Measurements from ENCODE around the gene THSD7A. TPM values are rescaled to one million over a fixed set of nuclear protein-coding genes. Genes with fewer than 3 reads are reported as not detected.

The THSD7A gene
- total RNA-seq, 2 experiments from 2014 or later = not detected

DNA sequence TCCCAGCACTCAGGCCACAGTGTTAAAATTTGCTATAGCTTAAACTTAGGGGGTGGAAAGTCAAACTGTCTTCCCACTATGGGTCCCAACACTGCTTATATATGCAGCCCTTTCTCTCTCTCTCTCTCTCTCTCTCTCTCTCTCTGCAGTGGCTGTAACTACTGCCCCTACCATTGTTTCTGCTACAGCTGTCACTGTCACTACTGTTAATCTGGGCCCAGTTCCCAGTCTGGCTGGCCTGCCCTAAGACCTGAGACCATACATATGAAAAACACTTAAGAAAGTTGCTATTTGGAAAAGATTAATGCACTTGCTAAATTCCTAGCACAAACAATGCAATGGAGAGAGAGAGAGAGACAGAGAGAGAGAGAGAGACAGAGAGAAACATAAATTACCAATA lies 78.6 kb downstream of the THSD7A start:
- Mint-ChIP-seq H3K27ac (no peak overlapping the region), H3K4me1 (no peaks in the 10 kb centered on the region), H3K4me3 (no peak overlapping the region), H3K9me3 (no peaks in the 10 kb centered on the region), H3K36me3 (ENCODE audit: low read depth) (no peaks in the 10 kb centered on the region), H3K27me3 (no peaks in the 10 kb centered on the region)
- CTCF ChIA-PET = no interaction called here
- DNase-seq = no peak
- POLR2A ChIA-PET = no interaction called here

DNA sequence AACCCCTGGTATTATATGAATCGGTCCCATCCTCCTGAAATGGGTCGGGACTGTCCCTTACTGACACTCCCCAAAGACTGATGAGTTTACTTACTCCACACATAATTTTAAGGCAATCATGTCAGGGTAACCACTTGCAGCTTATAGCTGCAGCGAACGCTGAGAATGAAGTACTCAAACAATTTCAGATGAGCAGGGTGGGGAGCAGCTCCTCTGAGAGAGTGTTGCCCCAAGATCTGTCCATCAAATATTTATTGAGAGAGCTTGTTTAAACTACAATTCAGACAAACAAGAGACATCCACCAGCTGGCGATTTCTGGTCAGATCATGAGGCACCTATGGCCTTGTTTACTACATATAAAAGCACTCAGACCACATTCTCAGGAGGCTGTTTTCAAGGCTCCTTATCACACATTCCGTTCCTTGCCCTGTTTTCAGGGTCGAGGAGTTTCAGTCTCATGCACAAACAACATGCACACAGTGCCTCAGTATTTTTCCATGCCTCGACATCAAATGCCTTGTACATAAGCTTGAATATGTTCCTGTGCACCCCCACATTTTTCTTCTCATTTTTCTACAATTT lies 80.1 kb downstream of the THSD7A start:
- CTCF ChIA-PET = no interaction called here
- H3K27ac Mint-ChIP-seq = no peak overlapping the region
- POLR2A ChIA-PET = no interaction called here
- no peak overlapping the region for H3K4me3 Mint-ChIP-seq
- no peak for DNase-seq
- H3K36me3 Mint-ChIP-seq (ENCODE audit: low read depth) = no peaks in the 10 kb centered on the region
- no peaks in the 10 kb centered on the region for H3K27me3 Mint-ChIP-seq
- H3K9me3 Mint-ChIP-seq = no peaks in the 10 kb centered on the region
- no peaks in the 10 kb centered on the region for H3K4me1 Mint-ChIP-seq

DNA sequence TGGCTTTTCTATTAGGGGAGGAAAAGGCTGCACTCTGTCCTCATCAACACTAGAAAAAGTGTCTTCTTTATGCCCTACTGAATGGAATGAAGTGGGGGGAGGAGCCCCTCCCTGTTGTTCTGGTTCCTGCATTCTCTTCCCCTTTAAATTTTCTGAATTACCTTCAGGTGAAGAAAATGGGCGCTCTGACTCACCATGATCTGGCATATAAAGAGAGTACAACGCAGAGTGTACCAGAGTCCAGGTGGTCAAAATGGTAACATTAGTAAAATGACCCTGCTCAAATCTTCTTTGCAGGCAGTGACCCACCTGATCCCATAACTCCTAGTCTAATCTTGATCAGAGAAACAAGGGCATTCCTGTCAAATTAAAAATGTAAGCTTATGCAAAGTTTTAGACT lies 80.7 kb downstream of the THSD7A start:
- ChIA-PET CTCF (no interaction called here), POLR2A (no interaction called here)
- Mint-ChIP-seq H3K27ac (no peak overlapping the region), H3K27me3 (no peaks in the 10 kb centered on the region), H3K9me3 (no peaks in the 10 kb centered on the region), H3K4me1 (no peaks in the 10 kb centered on the region), H3K4me3 (no peak overlapping the region), H3K36me3 (ENCODE audit: low read depth) (no peaks in the 10 kb centered on the region)
- no peak for DNase-seq

DNA sequence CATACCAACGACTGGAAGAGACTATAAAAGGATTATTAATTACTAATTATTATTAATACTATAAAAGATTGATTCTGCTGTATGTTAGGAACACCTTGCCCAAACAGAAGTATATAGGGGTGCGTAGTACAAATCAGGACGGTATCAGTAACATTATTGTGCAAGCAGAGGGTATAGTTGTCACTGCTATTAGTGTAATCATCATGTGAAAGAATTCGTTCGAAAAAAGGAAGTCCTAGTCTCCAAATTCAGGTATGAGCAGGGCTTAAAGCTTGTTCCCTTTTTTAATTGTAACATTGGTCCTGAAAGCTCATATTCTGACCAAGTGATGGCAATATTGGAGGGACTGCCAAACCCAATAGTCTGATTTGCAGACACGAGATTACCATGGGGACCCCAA lies 81.8 kb downstream of the THSD7A start:
- Mint-ChIP-seq H3K27me3 (no peaks in the 10 kb centered on the region), H3K4me1 (no peaks in the 10 kb centered on the region), H3K36me3 (ENCODE audit: low read depth) (no peaks in the 10 kb centered on the region), H3K27ac (no peak overlapping the region), H3K4me3 (no peak overlapping the region), H3K9me3 (no peaks in the 10 kb centered on the region)
- ChIA-PET POLR2A (no interaction called here), CTCF (no interaction called here)
- no peak for DNase-seq

DNA sequence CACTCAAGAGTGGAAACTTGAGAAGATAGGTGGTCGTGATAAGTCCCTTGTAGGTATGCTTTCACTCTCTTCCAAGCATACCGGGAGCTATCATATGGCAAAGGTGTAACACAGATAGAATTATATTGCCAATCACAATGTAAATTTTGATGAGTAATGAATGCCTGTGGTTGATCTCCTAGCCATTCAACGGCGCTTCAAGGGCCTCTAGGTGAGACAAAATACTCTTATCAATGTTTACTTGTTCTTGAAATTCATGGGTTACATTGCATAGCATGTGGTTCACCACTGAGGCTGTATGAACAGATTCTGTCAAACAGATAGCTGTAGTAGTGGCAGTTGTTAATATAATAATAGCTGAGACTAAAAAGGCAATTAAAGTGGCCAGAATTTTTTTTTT lies 82.4 kb downstream of the THSD7A start:
- no peaks in the 10 kb centered on the region for H3K9me3 Mint-ChIP-seq
- H3K4me3 Mint-ChIP-seq = no peak overlapping the region
- no peaks in the 10 kb centered on the region for H3K27me3 Mint-ChIP-seq
- CTCF ChIA-PET = no interaction called here
- no peak for DNase-seq
- no peak overlapping the region for H3K27ac Mint-ChIP-seq
- no peaks in the 10 kb centered on the region for H3K36me3 Mint-ChIP-seq (ENCODE audit: low read depth)
- POLR2A ChIA-PET = no interaction called here
- no peaks in the 10 kb centered on the region for H3K4me1 Mint-ChIP-seq

DNA sequence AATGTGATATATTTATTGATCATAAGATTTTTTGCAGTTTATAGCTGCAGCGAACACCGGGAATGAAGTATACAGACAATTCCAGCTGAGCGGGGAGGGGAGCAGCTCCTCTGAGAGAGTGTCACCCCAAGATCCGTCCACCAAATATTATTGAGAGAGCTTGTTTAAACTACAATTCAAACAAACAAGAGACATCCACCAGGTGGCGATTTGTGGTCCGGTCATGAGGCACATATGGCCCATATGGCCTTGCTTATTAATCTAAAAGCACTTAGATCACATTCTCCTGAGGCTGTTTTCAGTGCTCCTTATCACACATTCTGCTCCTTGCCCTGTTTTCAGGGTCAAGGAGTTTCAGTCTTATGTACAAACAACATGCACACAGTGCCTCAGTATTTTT lies 83.1 kb downstream of the THSD7A start:
- Mint-ChIP-seq H3K9me3 (no peaks in the 10 kb centered on the region), H3K4me3 (no peak overlapping the region), H3K4me1 (no peaks in the 10 kb centered on the region), H3K36me3 (ENCODE audit: low read depth) (no peaks in the 10 kb centered on the region), H3K27me3 (no peaks in the 10 kb centered on the region), H3K27ac (no peak overlapping the region)
- ChIA-PET POLR2A (no interaction called here), CTCF (no interaction called here)
- DNase-seq = no peak

DNA sequence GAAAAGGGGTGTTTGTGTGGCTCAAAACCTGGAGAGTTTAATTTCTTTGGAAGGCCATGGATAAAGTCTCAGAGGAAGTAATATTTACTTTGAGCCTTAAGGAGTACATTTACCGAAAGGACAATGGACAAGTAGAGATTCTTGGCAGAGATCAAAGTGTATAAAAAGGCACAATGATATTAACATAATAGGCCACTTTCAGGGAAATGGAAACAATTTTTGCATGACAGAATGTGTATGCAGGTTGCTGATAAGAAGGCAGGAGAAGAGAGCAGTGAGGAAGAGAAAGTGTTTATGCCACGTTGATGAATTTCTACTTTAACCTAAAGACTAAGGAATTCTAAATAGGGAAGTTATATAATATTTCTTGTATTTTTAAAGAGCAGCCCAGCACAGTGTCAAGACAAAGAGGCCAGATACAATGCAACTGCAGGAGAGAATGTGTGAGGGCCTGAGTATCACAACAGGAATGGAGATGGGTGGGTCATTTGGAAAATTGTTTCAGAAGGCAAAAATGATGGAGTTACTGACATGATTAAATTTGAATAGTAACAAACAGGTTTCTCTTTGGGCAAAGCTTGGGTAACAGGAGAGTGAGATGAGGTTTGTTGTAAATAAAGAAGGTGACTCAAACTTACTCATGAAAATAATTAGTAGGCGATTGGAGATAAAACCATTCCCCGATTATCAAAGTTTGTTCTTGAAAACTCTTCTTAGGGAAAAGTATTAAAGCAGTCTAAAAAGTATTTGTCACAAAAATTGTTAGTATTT lies 84.1 kb downstream of the THSD7A start:
- no peak for DNase-seq
- Mint-ChIP-seq H3K4me1 (no peaks in the 10 kb centered on the region), H3K36me3 (ENCODE audit: low read depth) (no peaks in the 10 kb centered on the region), H3K4me3 (no peak overlapping the region), H3K27me3 (no peaks in the 10 kb centered on the region), H3K27ac (no peak overlapping the region), H3K9me3 (no peaks in the 10 kb centered on the region)
- CTCF ChIA-PET = no interaction called here
- POLR2A ChIA-PET = no interaction called here

DNA sequence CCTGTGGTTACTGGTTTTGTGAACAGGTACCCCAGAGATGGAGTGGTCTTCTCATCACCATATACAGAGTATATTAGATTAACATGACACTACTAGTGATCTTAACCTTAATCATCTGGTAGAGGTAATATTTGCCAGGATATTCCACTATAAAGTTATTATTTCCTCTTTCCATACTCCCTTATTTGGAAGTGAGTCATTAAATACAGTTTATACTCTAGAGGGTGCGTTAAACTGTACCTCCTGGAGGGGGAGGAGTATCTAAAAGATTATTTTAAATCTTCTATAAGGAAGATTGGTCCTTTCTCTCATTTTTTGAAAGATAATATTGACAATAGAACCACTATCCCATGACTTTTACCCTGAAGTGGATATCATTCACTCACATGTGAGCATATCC lies 85.4 kb downstream of the THSD7A start:
- ChIA-PET POLR2A (no interaction called here), CTCF (no interaction called here)
- DNase-seq = no peak
- Mint-ChIP-seq H3K9me3 (no peaks in the 10 kb centered on the region), H3K27ac (no peak overlapping the region), H3K27me3 (no peaks in the 10 kb centered on the region), H3K4me3 (no peak overlapping the region), H3K4me1 (no peaks in the 10 kb centered on the region), H3K36me3 (ENCODE audit: low read depth) (no peaks in the 10 kb centered on the region)

DNA sequence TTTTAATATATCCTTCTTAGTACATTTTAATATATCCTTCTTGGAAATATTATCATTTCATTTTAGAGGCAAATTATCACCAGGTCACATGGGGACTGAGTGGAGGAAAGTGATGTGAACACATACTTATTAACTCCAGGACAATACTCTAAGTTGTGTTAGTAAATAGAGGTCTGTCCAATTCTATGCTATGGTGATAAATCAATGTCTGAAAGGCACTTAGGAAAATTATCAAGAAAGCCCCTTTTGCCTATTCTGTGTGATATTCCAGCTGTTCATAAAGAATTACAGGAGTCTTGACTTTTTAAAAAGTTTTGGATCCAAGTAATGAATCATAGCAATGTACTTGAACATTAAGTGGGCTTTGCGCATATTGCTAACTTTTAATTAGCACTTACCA lies 88.5 kb downstream of the THSD7A start:
- no peak for DNase-seq
- H3K4me1 Mint-ChIP-seq = no peaks in the 10 kb centered on the region
- H3K9me3 Mint-ChIP-seq = no peaks in the 10 kb centered on the region
- ChIA-PET POLR2A (no interaction called here), CTCF (no interaction called here)
- no peak overlapping the region for H3K27ac Mint-ChIP-seq
- H3K27me3 Mint-ChIP-seq = no peaks in the 10 kb centered on the region
- no peak overlapping the region for H3K4me3 Mint-ChIP-seq
- no peaks in the 10 kb centered on the region for H3K36me3 Mint-ChIP-seq (ENCODE audit: low read depth)

DNA sequence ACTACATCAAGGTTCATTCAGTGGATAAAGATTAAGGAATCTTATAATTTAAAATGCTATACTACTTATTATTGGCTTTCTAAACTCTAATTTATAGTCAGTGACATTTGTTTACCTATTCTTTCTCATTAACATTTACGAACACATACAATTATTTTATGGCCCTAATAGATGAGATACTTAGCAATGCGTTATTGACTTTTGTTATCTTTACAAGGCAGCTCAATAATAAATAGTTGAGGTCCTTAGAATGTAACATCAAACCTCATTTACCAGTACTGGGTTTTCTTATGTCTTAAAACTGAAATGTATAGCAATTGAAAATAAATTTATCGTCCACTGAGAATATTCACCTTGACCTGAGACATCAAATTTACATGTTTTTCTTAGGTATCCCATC lies 89.0 kb downstream of the THSD7A start:
- DNase-seq = no peak
- Mint-ChIP-seq H3K27ac (no peak overlapping the region), H3K9me3 (no peaks in the 10 kb centered on the region), H3K4me3 (no peak overlapping the region), H3K36me3 (ENCODE audit: low read depth) (no peaks in the 10 kb centered on the region), H3K4me1 (no peaks in the 10 kb centered on the region), H3K27me3 (no peaks in the 10 kb centered on the region)
- ChIA-PET POLR2A (no interaction called here), CTCF (no interaction called here)

DNA sequence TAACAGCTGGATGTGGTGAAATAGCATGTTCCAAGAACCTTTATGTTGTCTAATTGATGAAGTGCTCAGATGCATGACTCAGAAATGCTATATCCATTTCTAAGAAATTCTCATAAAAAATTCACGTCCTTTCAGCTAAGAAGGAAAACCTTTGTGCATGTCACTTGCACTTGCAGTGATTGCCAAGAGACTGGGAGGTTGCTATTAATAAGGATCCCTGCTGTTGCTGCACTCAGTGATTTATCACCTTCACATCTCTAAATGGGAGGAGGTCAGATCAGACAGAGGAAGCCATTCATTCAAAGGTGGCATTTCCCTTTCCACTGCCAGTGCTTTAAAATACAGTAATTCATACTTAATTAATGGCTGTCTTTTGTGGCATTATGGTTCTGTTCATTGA lies 89.5 kb downstream of the THSD7A start:
- ChIA-PET POLR2A (no interaction called here), CTCF (no interaction called here)
- H3K4me1 Mint-ChIP-seq = no peaks in the 10 kb centered on the region
- no peaks in the 10 kb centered on the region for H3K27me3 Mint-ChIP-seq
- H3K9me3 Mint-ChIP-seq = no peaks in the 10 kb centered on the region
- H3K27ac Mint-ChIP-seq = no peak overlapping the region
- DNase-seq = no peak
- H3K36me3 Mint-ChIP-seq (ENCODE audit: low read depth) = no peaks in the 10 kb centered on the region
- H3K4me3 Mint-ChIP-seq = no peak overlapping the region

DNA sequence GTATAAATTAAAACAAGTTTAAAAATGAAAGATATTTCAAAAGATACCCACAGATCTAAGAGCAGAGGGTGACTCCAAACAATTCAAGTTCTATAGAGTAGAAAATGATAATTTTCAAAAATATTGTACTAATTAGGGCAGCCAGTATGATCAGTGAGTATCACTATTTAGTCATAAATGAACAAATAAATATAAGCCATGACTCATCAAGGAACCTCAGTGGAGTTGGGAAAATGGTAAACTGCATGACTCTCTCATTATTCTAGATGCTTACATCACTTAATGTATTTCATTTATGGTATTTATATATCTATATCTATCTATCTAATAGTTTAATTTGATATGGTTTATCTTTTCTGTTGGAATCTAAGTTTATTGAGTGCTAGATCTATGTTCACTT lies 94.3 kb downstream of the THSD7A start:
- Mint-ChIP-seq H3K27ac (no peak overlapping the region), H3K4me1 (no peaks in the 10 kb centered on the region), H3K4me3 (no peak overlapping the region), H3K9me3 (no peaks in the 10 kb centered on the region), H3K27me3 (no peaks in the 10 kb centered on the region), H3K36me3 (ENCODE audit: low read depth) (no peaks in the 10 kb centered on the region)
- no peak for DNase-seq
- CTCF ChIA-PET = no interaction called here
- POLR2A ChIA-PET = no interaction called here

DNA sequence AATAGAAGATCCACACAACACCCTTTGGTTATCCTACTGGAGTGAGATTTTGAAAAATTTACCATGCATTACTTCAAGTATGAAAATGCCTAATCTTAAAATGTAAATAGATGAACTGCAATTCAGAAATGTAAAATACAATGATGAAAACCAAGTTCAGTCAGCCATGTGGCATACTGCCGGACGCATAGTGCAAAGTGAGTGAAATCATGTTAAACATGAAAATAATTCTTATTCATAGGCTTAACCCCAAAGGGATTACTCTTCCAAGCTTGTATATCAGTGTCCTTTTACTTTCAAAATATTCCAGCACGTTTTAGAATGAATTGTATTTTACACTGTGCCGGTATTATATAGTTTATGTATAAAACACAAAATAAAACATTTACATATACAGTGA lies 99.8 kb downstream of the THSD7A start:
- ChIA-PET CTCF (no interaction called here), POLR2A (no interaction called here)
- Mint-ChIP-seq H3K4me1 (no peaks in the 10 kb centered on the region), H3K9me3 (no peaks in the 10 kb centered on the region), H3K4me3 (no peak overlapping the region), H3K27me3 (no peaks in the 10 kb centered on the region), H3K27ac (no peak overlapping the region), H3K36me3 (ENCODE audit: low read depth) (no peaks in the 10 kb centered on the region)
- no peak for DNase-seq

DNA sequence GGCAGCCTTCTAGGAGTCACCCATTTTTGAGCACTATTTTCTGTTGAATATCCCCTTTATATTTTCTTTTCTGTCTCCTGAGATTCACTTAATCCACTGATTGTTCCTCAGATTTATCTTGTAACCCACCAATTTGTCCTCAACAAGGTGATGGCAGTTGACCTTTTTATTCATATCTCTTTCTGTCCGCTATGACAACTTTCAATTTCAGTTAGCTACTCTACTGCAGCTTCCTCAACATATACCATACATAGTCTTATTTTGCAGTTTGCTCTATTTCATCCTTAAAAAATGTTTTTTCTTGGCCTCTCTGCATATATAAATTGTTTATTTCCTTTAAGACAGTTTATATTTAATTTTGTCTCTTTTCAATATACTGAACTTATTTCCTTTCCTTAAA lies 101.3 kb downstream of the THSD7A start:
- ChIA-PET POLR2A (no interaction called here), CTCF (no interaction called here)
- no peaks in the 10 kb centered on the region for H3K36me3 Mint-ChIP-seq (ENCODE audit: low read depth)
- no peaks in the 10 kb centered on the region for H3K4me1 Mint-ChIP-seq
- H3K4me3 Mint-ChIP-seq = no peak overlapping the region
- no peaks in the 10 kb centered on the region for H3K9me3 Mint-ChIP-seq
- H3K27me3 Mint-ChIP-seq = no peaks in the 10 kb centered on the region
- no peak overlapping the region for H3K27ac Mint-ChIP-seq
- DNase-seq = no peak

All from activated CD4-positive, alpha-beta T cell treated with anti-CD3 and anti-CD28 coated beads, Interleukin-2, amount 10 ng/mL, durations not matched to agents 7 days and 5 days (primary cell).